ENCODE results near the gene ALG3. TPM values are rescaled to one million over a fixed set of nuclear protein-coding genes. Genes with fewer than 3 reads are reported as not detected.

ALG3 gene
- total RNA-seq, 1 experiment from 2014 or later = 68.8 TPM

DNA sequence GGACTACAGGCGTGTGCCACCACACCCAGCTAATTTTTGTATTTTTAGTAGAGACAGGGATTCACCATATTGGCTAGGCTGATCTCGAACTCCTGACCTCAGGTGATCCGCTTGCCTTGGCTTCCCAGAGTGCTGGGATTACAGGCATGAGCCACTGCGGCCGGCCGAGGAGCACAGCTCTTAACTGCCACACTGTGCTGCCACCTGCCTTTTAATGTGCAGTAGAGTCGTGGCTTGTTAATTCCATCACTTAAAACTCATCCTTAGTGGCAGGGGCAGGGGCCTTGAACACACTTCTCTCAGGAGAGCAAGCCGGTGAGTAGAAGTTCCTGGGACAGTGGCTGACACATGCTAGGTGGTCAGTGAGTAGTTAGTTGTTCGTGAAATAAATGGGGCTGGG is 50.3 kb downstream of the ALG3 start:
- CTCF ChIA-PET = interaction anchor here (0.6 kb wide), 1 partner anchor 824 kb away, joined by 4 read pairs; no protein-coding TSS in a partner anchor
- Histone ChIP-seq H3K9me3 (ENCODE audit: low read depth, low read length, poor library complexity, severe bottlenecking) (no peaks in the 10 kb centered on the region), H3K4me3 (ENCODE audit: low read depth, low read length, poor library complexity, severe bottlenecking) (no peak overlapping the region), H3K36me3 (ENCODE audit: insufficient read depth, low read length, poor library complexity, severe bottlenecking) (peaks cover 12% of the 10 kb centered on the region), H3K27me3 (replicated peaks; ENCODE audit: insufficient read depth, low read depth, low read length, poor library complexity) (no peaks in the 10 kb centered on the region), H3K4me1 (ENCODE audit: insufficient read depth, low read length, poor library complexity, severe bottlenecking) (no peaks in the 10 kb centered on the region), H3K27ac (ENCODE audit: low read depth, low read length, poor library complexity, severe bottlenecking) (no peak overlapping the region)
- intact Hi-C loops (cut with micrococcal nuclease; ENCODE audit: unreplicated experiment) = no loop called here
- no peak for DNase-seq (ENCODE audit: low spot score)
- POLR2A ChIA-PET (ENCODE audit: low non-redundant PET) = no interaction called here
- BruUV-seq (replicated peaks) = no TSS peak
- no peak for TF ChIP-seq CTCF (conservative IDR thresholded peaks at IDR 0.05; ENCODE audit: low read depth, low read length)
- no peak for TF ChIP-seq EZH2 (IDR thresholded peaks at IDR 0.05; ENCODE audit: borderline replicate concordance, low read depth, low read length, poor library complexity, severe bottlenecking)

- no TSS peak for BruUV-seq (replicated peaks)
- no peaks in the 10 kb centered on the region for H3K9me3 ChIP-seq (ENCODE audit: low read depth, low read length, poor library complexity, severe bottlenecking)
- H3K4me3 ChIP-seq (ENCODE audit: low read depth, low read length, poor library complexity, severe bottlenecking) = no peak overlapping the region
- H3K4me1 ChIP-seq (ENCODE audit: insufficient read depth, low read length, poor library complexity, severe bottlenecking) = no peaks in the 10 kb centered on the region
- intact Hi-C loops (cut with micrococcal nuclease; ENCODE audit: unreplicated experiment) = no loop called here
- no peak overlapping the region for H3K27ac ChIP-seq (ENCODE audit: low read depth, low read length, poor library complexity, severe bottlenecking)
- CTCF ChIA-PET = interaction anchor here (0.5 kb wide), 1 partner anchor 22 kb away, joined by 5 read pairs; no protein-coding TSS in a partner anchor
- POLR2A ChIA-PET (ENCODE audit: low non-redundant PET) = no interaction called here
- H3K36me3 ChIP-seq (ENCODE audit: insufficient read depth, low read length, poor library complexity, severe bottlenecking) = peaks cover 32% of the 10 kb centered on the region
- TF ChIP-seq EZH2 (IDR thresholded peaks at IDR 0.05; ENCODE audit: borderline replicate concordance, low read depth, low read length, poor library complexity, severe bottlenecking) (no peak), CTCF (conservative IDR thresholded peaks at IDR 0.05; ENCODE audit: low read depth, low read length) (no peak)
- no peak for DNase-seq (ENCODE audit: low spot score)
- H3K27me3 ChIP-seq (replicated peaks; ENCODE audit: insufficient read depth, low read depth, low read length, poor library complexity) = no peaks in the 10 kb centered on the region
Observed at GRCh38 chr3:184196536-184196935, 52.2 kb downstream of the ALG3 start.

- Histone ChIP-seq H3K9me3 (ENCODE audit: low read depth, low read length, poor library complexity, severe bottlenecking) (no peaks in the 10 kb centered on the region), H3K36me3 (ENCODE audit: insufficient read depth, low read length, poor library complexity, severe bottlenecking) (peaks cover 56% of the 10 kb centered on the region), H3K27ac (ENCODE audit: low read depth, low read length, poor library complexity, severe bottlenecking) (no peak overlapping the region), H3K27me3 (replicated peaks; ENCODE audit: insufficient read depth, low read depth, low read length, poor library complexity) (no peaks in the 10 kb centered on the region), H3K4me3 (ENCODE audit: low read depth, low read length, poor library complexity, severe bottlenecking) (no peak overlapping the region), H3K4me1 (ENCODE audit: insufficient read depth, low read length, poor library complexity, severe bottlenecking) (no peaks in the 10 kb centered on the region)
- POLR2A ChIA-PET (ENCODE audit: low non-redundant PET) = no interaction called here
- intact Hi-C loops (cut with micrococcal nuclease; ENCODE audit: unreplicated experiment) = no loop called here
- DNase-seq (ENCODE audit: low spot score) = no peak
- CTCF ChIA-PET = no interaction called here
- TF ChIP-seq CTCF (conservative IDR thresholded peaks at IDR 0.05; ENCODE audit: low read depth, low read length) = no peak
- TF ChIP-seq EZH2 (IDR thresholded peaks at IDR 0.05; ENCODE audit: borderline replicate concordance, low read depth, low read length, poor library complexity, severe bottlenecking) = no peak
- no TSS peak for BruUV-seq (replicated peaks)
Observed at GRCh38 chr3:184193991-184194539, 54.7 kb downstream of the ALG3 start.

All from A673 (cell line).